SK-N-SH treated with all-trans-retinoic acid at 6 μM for 48 hours (cell line): ENCODE results near the gene ART5.
"Not testable (repeated sequence)": the region's sequence is repeated elsewhere in the genome, so short reads cannot be mapped to it uniquely, and the experiment has no call there.

Experiments used
- ATAC-seq: fragments of 200-7000 bp; cut with Tn5 transposase; 3 replicates; pipeline ENCODE4 v1.9.1; 2020; ENCODE audit warnings: mild to moderate bottlenecking, moderate library complexity
- BACH2 ChIP-seq: fragments of 250-450 bp; sonication (Bioruptor Pico); IDR thresholded peaks from 2 replicates; pipeline ENCODE4 v1.9.0; 2021; ENCODE audit warnings: mild to moderate bottlenecking, borderline replicate concordance
- CSDC2 ChIP-seq: fragments of 250-450 bp; sonication (Bioruptor Pico); IDR thresholded peaks from 2 replicates; pipeline ENCODE4 v1.5.0; 2020; ENCODE audit warnings: mild to moderate bottlenecking, moderate library complexity
- GLIS3 ChIP-seq: fragments of 250-450 bp; sonication (Bioruptor Pico); IDR thresholded peaks from 2 replicates; pipeline ENCODE4 v1.5.0; 2020; ENCODE audit warnings: mild to moderate bottlenecking, moderate library complexity
- ISL1 ChIP-seq: fragments of 250-450 bp; sonication (Bioruptor Pico); IDR thresholded peaks from 2 replicates; pipeline ENCODE4 v2.1.2; 2022; ENCODE audit warnings: mild to moderate bottlenecking, moderate library complexity
- PATZ1 ChIP-seq: fragments of 250-450 bp; sonication (Bioruptor Pico); IDR thresholded peaks from 2 replicates; pipeline ENCODE4 v1.8.0; 2020; ENCODE audit warnings: mild to moderate bottlenecking, moderate library complexity, borderline replicate concordance
- PPARA ChIP-seq: fragments of 250-450 bp; sonication (Bioruptor Pico); IDR thresholded peaks from 2 replicates; pipeline ENCODE4 v1.5.0; 2020; ENCODE audit warnings: mild to moderate bottlenecking, borderline replicate concordance
- SNAI2 ChIP-seq: fragments of 250-450 bp; sonication (Bioruptor Pico); IDR thresholded peaks from 2 replicates; pipeline ENCODE4 v1.5.0; 2020; ENCODE audit warnings: mild to moderate bottlenecking, moderate library complexity
- TCF4 ChIP-seq: fragments of 250-450 bp; sonication (Bioruptor Pico); IDR thresholded peaks from 2 replicates; pipeline ENCODE4 v1.8.0; 2021; ENCODE audit warnings: mild to moderate bottlenecking, moderate library complexity, borderline replicate concordance
- TSHZ2 ChIP-seq: fragments of 250-450 bp; sonication (Bioruptor Pico); IDR thresholded peaks from 2 replicates; pipeline ENCODE4 v1.5.0; 2020; ENCODE audit warnings: mild to moderate bottlenecking, moderate library complexity
- ZNF565 ChIP-seq: fragments of 450-650 bp; formaldehyde crosslinking; conservative IDR thresholded peaks from 2 replicates; pipeline ENCODE4 v1.5.0; 2020; ENCODE audit warnings: low read depth, mild to moderate bottlenecking, moderate library complexity
- TF ChIP-seq, protein P1 (sequence below): fragments of 250-450 bp; sonication (Bioruptor Pico); IDR thresholded peaks from 2 replicates; pipeline ENCODE4 v1.5.1; 2021; ENCODE audit warnings: mild to moderate bottlenecking, moderate library complexity

Gene ART5

GRCh38 chr11:3610846-3611245 is 30.9 kb downstream of the ART5 start:
- ATAC-seq, result no peak
- no peak for TF ChIP-seq CSDC2 (CRISPR knock-in tag)

DNA sequence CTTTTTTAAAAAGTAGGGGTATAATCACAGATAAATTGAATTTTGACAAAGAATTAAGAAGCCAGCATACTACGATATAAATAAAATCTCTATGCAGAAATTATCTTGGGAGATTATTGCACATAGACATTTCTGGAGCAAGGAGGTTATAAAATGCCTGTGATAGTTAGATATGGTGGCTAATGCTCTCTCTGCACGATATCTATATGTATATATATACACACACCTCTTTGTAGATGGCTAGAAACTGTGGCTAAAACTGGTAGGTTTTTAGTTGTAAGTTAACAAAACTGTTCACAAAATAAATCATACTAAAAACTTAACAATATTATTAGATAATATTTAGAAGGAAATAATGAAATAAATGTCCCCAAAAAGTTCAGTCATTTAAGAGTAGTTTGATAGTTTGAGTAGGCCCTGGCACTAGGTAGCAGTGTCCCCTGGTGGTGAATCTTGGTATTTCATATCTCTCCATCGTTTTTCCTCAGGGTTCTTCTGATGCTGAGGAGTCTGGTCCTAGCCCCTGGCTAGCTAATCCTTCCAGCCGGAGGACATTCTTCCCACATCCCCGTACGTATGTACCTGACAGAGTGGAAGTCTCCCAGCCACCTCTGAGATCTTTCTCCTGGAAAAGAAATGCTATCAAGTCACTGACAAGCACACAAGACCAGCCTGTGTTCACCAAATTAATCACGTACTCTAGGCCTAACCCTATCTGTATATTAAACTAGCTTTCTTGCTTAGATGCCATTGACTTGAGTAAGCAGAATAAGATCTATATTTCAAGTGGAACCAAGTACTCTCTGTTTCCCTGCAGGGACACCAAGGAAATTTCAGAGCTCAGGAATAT is 32.2 kb downstream of the ART5 start:
- TF ChIP-seq GLIS3 (CRISPR knock-in tag) (no peak), PATZ1 (CRISPR knock-in tag) (no peak), SNAI2 (no peak)
- peak; percentile 88 for ATAC-seq

- ATAC-seq, result no peak
- TF ChIP-seq PPARA, result no peak
- TF ChIP-seq BACH2 (CRISPR knock-in tag), result no peak
- TF ChIP-seq ZNF565 (CRISPR knock-in tag), result no peak
- no peak for TF ChIP-seq ISL1 (CRISPR knock-in tag)
Observed at GRCh38 chr11:3605771-3606203, 36.0 kb downstream of the ART5 start.

DNA sequence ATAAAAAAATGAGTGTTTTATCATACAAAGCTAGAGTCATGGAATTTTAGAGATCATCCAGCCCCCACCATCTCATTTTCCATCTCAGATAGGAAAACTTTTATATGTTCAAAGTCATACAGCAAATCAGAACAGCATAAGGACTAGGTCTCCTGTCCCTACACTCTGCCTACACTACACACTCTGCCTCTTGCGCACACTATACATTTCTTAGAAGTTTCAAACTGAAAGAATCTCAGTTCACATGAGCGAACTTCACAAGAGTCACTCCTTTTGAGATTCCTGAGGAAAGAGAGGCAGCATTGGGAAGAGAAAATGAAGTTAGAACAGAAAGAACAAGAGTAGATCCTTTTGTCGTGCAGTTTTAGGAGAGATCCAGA is 36.5 kb downstream of the ART5 start:
- ATAC-seq, result no peak; the same call in 2 of the 3 replicates
- TF ChIP-seq SNAI2 (no peak), ISL1 (CRISPR knock-in tag) (no peak), TSHZ2 (no peak)

DNA sequence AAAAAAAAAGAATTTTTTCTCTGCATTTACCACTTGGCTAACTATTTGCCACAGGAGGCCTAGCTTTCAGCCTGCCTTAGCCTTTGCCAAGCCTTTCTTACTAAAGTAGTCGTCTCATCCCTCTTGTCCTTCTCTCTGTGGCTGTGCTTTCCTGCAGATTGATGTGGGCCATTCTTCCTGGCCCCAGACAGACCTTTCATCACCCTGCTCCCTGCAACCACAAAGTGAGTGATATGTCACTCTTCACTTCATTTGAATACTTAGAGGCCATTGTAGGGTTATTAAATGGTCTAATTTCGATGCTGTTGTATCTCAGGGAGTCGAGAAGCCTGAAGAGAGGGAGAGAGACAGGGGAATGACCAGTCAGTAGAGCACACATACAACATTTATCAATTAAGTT is 37.6 kb downstream of the ART5 start:
- no peak for ATAC-seq
- TF ChIP-seq TCF4 (CRISPR knock-in tag) (no peak), ISL1 (CRISPR knock-in tag) (no peak)
- TF ChIP-seq, protein P1, sequence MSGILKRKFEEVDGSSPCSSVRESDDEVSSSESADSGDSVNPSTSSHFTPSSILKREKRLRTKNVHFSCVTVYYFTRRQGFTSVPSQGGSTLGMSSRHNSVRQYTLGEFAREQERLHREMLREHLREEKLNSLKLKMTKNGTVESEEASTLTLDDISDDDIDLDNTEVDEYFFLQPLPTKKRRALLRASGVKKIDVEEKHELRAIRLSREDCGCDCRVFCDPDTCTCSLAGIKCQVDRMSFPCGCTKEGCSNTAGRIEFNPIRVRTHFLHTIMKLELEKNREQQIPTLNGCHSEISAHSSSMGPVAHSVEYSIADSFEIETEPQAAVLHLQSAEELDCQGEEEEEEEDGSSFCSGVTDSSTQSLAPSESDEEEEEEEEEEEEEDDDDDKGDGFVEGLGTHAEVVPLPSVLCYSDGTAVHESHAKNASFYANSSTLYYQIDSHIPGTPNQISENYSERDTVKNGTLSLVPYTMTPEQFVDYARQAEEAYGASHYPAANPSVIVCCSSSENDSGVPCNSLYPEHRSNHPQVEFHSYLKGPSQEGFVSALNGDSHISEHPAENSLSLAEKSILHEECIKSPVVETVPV, result no peak

- ATAC-seq, result not testable (repeated sequence)
Observed at GRCh38 chr11:3600201-3600600, 41.6 kb downstream of the ART5 start.

DNA sequence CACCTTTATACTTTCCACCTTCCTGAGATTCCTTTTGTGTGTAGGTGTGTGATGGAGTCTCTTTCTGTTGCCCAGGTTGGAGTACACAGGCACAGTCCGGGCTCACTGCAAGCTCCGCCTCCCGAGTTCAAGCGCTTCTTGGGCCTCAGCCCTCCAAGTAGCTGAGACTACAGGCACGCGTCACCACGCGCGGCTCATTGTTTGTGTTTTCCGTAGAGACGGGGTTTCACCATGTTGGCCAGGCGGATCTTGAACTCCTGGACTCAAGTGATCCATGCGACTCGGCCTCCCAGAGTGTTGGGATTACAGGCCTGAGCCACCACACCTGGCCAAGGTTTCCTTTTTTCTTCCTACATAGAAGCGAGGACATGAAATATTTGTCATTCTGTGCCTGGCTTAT is 44.0 kb downstream of the ART5 start:
- ATAC-seq, result not testable (repeated sequence)

GRCh38 chr11:3591326-3591725 is 50.5 kb downstream of the ART5 start:
- not testable (repeated sequence) for ATAC-seq

DNA sequence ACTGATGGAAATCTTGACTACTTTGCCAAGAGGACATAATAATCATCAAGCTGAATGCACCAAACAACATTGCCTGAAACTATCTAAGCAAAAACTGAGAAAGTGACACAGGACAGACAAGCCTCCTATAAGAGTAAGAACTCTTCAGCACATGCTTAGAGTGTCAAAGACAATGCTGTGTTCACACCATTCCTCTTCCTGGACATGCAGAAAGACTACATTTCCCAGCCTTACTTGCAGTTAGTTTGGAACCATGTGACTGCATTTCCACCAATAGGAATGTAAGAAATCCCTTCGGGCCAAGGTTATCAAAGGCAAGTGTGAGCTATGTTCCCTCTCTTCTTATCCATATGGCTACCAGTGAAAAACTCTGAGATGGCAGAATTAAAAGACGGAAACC is 51.6 kb downstream of the ART5 start:
- not testable (repeated sequence) for ATAC-seq

DNA sequence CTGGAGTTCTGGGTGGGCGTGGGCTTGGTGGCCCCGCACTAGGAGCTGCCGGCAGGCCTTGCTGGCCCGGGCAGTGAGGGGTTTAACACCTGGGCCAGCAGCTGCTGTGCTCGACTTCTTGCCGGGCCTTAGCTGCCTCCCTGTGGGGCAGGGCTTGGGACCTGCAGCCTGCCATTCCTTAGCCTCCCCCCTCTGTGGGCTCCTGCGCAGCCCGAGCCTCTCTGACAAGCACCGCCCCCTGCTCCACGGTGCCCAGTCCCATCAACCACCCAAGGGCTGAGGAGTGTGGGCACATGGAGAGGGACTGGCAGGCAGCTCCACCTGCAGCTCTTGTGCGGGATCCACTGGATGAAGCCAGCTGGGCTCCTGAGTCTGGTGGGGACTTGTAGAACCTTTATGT is 53.0 kb downstream of the ART5 start:
- ATAC-seq, result not testable (repeated sequence)
